HG03103 (cell line): ENCODE data around the gene DUSP8.

Experiments used
- ATAC-seq: cut with Tn5 transposase; IDR thresholded peaks from one replicate; pipeline ENCODE4 v1.9.1; 2021; ENCODE audit warnings: low read depth; ENCODE audit not compliant: unreplicated experiment

The DUSP8 gene

DNA sequence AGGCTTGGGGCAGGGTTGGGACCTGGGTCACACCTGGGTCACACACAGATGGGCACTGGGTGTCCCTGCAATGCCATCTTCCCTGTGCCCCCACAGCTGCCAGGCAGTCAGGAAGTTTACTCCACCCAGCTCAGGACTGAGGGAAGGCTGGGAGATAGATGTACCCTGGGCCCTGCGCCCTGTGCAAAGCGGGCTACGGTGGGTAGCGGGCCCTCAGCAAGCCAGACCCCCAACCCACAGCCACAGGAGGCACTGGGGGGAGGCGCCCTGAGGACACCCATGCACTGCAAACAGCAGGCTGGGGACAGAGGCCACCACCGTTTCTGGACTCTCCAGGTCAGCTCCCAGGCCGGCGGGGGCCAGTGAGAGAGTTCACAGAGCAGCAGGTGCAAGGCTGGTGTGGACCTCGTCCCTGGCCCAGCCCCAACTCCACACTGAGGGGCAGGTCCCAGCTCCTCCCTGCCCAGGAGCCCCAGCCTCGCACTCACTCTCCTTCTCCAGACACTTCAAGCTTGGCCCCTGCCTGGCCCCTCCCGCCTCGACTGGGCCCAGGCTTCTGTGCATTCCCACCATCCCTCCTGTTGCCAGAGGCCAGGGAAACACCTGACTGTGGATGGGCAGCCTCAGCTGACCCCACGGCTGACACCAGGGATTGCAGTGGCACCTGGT lies 4.9 kb downstream of the DUSP8 start:
- no peak for ATAC-seq

DNA sequence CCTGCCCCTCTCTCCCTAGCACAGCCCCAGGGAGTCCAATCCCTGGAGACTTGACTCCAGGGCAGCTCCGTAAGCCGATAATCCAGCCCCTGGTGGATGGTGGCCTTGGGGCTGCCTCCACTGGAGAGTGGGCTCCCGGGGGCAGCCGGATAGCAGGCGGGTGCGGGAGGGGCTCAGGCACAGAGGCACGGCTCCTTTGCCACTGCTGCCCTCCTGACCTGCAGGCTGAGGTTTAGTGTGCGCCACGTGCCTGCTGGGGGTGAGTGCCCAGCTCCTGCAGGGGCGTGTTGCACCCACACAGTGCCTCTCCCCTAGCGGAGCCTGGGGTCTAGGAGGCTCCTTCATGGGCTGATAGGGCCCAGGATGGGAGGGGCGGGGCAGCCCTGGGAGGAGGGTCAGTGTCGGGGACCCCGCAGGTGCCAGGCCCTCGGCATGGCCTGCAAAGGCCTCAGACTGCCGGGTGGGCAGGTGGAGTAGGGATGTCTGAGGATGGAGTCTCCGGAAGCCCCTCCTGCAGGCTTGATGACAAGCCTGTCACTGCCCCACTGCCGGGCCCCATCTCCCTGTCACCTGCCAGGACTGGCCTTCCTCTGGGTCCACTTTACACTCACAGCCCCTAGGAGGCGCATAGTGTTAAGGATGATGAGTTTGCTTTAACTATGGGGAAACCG lies 5.6 kb downstream of the DUSP8 start:
- no peak for ATAC-seq

DNA sequence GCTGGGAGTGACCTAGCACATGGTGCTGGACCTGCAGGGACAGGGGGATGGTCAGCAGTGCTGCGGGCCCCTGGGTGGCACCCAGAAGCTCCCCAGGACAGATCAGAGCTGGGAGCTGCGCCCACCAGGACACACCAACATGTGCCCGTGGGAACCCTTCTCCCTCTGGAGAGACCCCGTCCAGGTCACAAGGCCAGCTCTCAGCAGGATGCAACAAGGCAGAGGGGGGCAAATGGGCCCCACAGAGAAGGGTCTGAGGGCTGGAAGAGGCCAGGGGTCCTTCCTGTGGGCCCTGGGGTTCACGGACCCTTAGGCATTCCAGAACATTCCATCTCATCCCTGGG lies 6.2 kb downstream of the DUSP8 start:
- ATAC-seq, result no peak

DNA sequence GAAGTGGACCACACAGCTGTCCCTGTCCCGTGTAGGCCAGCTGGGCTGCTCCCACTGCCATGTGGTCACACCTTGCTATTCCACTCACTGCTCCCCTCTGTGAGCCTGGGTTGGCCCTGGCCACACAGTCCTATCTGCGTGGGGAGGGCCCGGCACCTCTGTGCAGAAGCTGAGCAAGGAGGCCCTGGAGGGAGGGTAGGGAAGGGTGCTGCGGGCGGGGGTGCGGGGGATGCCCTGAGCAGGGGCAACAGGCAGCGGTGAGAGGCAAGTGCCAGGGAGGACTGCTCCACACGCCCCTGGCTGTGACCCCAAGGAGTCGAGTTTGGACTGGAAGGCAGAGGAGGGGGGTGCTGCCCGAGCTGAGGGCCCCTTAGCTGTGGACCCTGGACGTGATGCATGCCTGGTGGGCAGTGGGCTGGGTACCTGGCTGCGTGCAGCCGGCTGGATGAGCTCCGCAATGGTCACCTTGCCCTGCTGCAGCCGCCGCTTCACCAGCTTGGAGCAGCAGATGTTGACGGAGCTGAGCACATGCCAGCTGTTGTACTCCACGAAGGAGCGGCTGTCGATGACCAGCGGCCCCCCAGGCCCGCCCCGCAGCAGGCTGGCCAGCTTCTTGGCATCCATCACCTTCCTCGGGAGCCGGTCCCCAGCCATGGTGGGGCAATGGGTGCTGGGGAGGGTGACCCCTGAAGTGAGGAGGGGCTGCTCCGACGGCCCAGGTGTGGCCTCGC lies 6.7 kb downstream of the DUSP8 start:
- no peak for ATAC-seq

DNA sequence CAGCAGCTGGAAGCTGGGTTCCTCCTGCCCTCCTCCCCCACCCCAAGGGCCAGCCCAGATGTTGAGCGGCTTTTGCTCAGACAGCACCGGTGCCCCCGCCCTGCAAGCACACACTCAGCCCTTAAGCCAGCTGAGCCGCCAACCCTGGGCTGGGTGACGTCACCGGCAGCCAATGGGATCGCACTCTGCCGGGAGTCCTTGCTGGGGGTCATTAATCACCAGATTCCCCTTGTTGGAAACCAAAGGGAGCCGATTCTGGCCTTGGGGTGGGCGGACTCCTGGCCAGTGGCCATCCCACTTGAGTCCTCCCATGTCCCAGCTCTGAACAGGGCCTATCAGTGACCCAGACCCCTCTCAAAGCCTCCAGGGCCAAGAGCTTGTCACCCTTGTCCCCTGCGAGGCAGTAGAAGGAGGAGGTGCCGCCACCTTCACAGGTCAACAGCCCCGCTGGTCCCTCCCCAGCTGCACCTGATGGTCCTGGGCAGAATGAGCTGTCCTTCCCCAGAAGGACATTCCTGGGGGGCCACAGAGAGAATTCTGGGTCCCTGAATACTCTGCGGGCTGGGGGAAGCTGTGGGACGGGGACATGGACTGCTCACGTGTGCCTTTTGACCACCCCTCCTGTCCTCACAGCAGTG lies 7.4 kb downstream of the DUSP8 start:
- no peak for ATAC-seq

DNA sequence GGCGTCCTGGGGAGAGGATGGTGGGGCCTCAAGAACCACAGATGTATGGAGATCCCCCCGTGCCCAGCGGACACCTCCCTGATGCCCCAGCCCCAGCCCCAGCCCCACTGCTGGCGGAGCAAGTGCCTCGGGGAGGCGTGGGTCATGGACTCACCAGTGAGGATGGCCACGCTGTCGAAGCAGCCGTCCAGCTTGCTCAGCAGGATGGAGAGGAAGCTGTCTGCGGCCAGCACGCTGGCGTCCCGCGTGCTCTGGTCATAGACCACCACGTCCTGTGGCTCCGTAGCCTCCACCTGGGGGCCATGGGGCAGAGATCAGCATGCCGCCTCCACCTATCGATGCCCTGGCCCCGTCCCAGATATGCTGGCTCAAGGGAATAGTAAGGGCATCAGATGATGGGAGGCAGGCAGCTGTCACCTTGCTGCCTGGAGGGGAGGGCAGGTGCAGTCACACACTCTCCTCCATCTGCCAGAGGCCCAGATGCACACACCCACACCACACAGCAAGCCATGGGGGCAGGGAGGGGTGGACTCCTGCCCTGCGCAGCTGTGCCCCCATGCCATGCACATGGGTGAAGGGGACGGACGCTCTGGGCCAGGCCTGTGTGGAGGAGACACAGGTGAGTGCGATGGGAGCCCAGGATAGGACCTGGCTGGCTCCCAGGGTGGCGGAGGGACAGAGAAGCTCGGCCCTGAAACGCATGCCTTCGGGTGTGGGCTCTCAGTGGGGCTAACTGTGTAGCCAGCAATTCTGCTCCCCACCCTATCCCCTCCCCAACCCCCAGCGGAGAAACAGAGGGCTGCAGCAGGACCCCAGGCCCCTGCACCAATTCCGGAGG lies 8.2 kb downstream of the DUSP8 start:
- no peak for ATAC-seq

DNA sequence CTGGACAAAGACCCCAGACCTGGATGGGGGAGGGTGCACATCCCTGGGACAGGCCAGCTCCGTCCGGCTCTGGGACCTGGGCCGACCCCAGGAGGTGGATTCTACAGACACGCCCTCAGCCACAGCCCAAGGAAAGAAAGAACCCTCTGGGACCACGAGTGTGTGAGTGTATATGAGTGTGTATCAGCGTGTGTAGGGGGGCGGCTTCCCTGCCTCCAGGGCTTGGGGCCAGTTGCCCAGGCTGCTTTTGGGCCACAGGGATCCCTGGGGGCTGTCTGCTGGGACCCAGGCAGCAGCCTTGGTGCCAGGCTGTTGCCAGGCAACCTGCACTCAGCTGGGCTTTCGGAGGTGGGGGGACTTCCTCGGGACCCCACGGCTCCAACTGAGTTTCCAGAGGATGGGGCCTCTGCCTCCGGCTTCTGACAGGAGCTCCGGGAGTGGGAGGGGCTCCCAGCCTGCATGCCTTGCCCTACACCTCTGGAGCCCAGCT lies 8.9 kb downstream of the DUSP8 start:
- ATAC-seq, result no peak

DNA sequence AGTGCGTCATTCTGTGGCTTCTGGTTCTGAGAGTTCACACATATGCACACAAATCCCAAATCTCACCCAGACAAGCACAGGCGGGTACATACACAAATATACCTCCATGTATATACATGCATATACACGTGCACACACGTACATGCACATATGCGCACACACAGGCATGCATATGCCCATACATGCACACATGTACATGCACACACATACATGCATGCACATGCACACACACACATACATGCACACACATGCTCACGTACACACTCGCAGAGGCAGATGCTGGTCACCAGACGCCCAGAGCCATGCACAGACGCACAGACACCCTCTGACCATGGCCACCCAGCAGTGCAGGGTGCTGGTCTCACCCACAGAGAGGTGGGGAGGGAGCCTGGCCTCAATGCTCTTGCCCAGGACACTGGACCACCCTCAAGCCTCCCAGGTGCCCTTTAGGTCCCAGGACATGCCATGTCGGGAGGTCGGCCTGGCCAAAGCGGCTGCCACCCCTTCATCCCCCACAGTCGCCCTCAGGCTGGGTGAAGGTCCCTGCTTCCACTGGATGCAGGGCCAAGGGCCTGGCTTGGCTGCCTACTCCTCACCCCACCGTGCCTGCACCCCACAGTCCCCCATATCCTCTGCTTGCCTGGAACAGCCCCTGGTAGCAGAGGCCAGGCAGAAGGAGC lies 9.5 kb downstream of the DUSP8 start:
- no peak for ATAC-seq

DNA sequence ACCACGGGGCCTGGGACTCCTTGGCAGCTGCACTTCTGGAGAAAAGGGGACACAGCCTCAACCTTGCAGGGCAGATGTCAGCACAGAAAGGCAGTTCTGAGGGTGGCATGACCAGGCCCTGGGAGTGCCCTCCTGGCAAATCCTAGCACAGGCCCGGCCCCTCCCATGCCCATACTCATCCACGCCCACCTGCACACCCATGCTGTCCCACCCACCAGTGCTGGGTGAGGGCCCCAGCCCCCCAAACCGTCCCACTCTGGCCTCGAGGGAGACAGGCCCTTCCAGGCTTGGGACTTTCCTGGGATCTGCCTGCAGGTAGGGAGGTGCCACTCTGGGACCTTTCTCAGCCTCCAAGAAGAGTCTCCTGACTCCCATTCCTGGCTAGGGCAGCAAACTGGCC lies 10.1 kb downstream of the DUSP8 start:
- no peak for ATAC-seq

DNA sequence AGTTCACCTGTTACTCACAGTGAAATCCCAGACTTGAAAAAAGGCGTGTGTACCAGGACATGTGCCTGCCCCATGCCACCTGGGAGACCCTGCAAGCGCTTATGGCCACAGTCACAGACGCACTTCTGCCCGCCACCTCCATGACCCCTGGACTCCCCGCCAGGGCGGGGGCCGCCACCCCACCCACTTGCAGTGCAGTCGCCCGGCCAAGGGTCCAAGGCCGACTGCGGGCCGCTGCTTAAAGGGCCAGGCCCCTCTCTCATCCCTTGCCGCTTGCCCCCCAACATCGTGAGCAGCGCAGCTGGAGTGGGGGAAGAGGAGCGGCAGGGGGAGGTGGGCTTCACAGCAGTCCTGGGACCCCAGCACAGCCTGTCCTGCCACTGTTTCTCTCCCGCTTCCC lies 10.8 kb downstream of the DUSP8 start:
- ATAC-seq, result no peak

DNA sequence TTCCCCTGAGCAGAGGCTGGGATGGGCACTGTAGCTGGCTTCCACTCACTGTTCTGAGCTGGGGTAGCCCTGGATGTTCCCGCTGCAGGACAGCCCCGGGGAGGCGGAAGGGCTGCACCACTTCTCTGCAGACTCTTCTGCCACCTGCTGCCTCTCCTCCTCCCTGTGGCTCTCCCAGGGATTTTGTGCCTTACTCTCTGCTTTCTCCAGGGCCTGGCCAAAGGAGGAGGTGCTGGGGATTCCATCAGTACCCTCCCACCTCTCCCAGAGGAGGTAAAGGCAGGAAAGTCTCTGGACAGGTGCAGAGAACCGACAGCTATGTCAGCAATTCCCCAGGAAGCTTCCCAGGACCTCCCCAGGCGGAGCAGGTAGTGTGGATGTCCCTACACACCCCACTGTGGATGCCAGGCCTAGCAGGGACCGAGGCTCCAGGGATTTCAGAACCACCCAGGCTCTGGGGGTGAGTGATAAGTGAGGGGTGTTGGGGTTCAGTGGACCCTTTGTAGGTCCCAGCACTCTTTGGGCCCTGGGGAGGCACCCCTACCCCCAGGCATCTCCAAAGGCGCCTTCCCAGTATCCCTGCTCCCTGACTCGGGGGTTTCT lies 11.3 kb downstream of the DUSP8 start:
- ATAC-seq, result no peak

DNA sequence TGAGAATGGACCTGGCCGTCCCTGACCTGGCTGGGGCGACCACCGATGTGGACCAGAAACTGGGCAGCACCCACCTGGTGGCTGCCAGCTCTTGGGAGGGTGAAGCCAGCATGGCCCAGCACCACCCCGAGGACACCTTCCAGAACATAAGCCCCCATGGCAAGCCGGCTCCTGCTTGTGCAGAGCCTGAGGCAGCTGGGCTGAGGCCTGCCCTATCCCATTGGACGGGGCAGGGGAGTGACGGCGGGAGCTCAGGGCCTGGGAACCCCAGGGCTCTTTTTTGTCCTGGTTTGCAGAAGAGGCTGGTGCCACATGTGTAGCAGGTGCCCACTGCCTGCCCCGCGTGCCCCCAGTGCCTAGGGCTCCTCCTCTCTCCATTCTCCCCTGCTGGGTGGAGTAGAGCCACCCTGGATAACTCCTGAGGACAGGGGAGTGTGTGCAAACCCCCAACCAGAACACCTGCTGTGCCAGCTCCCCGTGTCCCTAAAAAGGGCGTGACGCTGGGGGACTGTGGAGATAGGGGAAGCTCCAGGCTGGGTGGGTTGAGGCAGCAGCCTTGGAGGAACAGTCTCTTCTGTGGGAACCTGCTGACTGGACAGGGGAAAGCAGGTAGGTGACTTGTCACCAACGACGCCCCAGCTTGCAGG lies 11.9 kb downstream of the DUSP8 start:
- ATAC-seq, result no peak

DNA sequence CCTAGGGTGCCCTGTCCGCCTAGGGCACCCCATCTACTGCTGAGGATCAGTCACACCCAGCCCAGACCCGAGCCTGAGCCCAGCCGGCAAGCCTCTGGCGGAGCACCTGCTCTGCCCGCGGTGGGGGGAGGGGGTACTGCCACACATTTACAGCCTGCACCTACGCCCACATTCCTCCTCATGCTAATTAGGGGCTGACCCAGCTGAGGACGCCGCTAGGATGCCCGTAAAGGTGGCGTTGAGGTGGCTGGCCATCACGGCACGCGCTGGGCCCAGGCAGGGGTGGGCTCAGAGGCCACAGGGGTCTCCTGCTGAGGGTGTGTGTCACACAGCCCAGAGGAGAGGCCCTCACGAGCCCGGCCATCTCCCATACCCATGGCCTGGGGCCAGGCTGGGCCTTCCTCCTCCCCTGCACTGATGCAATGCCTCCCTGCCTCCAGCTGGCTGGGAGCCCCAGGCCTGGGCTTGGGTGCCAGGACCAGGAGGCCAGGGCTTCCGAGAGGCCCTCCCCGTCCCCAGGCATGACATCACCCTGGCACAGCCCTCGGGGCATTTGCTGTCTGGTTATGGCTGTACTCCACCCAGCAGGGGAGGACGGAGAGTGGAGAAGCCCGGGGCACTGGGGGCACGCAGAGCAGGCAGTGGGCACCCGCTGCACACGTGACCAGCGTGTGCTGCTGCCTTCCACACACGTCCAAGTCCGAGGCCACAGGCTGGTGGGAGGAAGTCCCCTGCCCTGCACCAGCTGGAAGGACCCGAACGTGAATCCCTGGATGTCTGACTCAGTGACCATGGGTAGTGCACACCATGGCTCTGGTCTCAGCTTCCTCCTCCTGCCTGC lies 12.7 kb downstream of the DUSP8 start:
- ATAC-seq, result no peak

DNA sequence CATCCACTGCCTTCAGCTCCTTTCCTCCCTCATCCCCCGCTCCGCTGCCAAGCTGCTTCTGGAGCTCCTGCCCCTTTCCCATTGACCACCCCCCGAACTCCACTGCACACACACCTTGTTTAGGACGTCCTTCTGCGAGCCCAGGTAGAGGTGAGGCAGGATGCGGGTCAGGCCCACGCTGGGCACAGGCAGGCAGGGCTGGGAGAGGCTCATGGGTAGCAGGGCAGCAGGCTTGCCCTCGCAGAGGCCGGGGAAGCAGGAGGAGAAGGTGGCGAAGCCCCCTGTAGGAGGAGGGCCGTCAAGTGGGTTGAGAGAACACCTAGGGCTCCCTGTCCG lies 13.3 kb downstream of the DUSP8 start:
- ATAC-seq, result no peak

DNA sequence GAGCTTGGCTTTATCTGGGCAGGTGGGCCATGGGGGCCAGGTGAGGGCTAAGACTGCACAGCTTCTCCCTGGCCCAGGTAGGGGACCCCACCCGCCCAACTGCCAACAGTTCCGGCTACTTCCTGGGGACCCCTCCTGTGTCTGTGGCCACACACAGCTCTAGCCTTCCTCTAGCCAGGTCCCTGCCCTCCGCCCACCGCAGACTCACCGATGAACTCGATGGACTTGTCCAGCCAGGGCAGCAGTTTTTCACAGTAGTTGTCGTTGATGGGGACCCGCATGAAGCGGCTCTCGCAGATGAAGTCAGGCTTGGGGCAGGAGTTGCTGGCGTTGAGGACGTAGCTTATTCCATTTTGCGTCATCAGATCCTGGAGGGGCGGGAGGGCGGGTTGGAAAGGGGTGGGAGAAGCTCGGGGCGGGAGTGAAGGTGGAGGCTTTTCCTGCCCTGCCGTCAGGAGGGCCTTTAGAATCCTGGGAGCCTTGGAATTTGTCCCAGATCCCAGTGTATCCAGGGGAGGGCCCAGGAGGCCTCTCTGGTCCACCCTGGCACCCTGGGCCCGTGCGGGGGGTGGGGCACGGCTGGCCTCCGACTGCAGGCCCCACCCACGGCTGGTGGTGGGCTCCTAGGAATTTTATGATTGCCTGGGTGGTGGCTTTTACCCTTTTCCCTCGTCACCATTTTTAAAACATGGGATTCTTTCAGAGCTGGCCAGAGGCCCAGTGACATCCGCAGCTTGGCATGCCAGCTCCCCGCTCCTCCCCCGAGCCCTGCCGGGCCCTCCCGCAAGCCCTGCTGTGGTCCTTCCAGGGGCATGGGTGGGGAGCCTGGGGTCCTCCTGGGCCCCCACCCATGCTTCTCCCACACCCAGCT lies 13.9 kb downstream of the DUSP8 start:
- ATAC-seq, result no peak

DNA sequence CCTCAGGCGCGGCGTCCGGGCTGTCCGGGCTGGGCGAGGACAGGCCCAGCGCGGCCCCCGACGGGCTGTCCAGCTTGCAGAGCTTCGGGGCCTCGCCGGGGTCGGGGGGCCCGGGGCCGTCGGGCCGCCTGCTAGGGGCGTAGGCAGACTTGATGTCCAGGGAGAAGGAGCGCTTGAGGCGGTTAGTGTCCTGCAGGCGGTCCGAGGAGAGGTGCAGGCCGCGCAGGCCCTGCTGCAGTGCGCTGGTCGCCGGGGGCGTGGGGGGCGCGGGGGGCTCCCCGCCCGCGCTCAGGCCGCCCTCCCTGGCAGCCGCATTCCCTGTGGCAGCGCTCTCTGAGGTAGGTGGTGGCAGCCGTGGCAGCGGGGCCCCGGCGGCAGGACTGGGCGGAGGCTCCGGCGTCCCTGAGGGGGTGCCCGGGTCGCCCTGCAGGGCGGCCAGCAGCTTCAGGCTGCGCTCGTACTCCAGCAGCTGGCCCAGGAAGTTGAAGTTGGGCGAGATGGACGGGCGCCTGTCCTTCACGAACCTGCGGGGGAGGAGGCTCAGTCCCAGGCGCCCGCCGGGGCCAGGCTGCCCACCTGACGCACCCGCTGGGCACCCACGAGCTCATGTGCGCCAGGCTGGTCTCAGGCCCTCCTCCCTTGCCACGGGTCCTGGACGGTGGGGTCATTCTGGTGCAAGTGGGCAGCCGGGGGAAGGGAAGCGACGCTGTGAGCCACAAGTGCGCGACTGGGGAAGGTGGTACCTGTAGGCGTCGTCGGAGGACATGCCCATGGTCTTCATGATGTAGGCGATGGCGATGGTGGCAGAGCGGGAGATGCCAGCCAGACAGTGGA lies 14.8 kb downstream of the DUSP8 start:
- ATAC-seq, result no peak
